Testis (tissue), 2 donors: Measurements from ENCODE around the gene RPTOR.

ENCODE experiments used
- CTCF ChIP-seq, 3 experiments: fragments of 450-650 bp in 2 of 3; fragments of 200-600 bp in 1 of 3; sonication (generic) in 1 of 3; IDR thresholded peaks; one replicate each; pipeline ENCODE4 v1.5.1; 2016 to 2019; ENCODE audit warnings: antibody characterized with exemption in 3 of 3, mild to moderate bottlenecking in 2 of 3, moderate library complexity in 1 of 3
- POLR2A ChIP-seq: fragments of 450-650 bp; IDR thresholded peaks from one replicate; pipeline ENCODE4 v1.6.1; 2017; ENCODE audit warnings: antibody characterized with exemption, mild to moderate bottlenecking, moderate library complexity

GRCh38 chr17:80979547-80980378 lies 435.1 kb downstream of the RPTOR start:
- TF ChIP-seq CTCF (IDR thresholded peaks at IDR 0.05) (no peak), POLR2A (no peak)
